GM12878 (cell line): ENCODE data around the gene TMC4. TPM values are rescaled to one million over a fixed set of nuclear protein-coding genes. Genes with fewer than 3 reads are reported as not detected.
A peak's percentile ranks its signal among the peaks of the same experiment; 100 is the strongest.

Source experiments
- BCL3 ChIP-seq: IDR thresholded peaks from 2 replicates; pipeline ENCODE4 v1.6.1; 2011; ENCODE audit warnings: borderline replicate concordance, low read depth, mild to moderate bottlenecking, moderate library complexity, low read length; ENCODE audit not compliant: insufficient read depth, poor library complexity, severe bottlenecking
- CHD2 ChIP-seq: IDR thresholded peaks from 2 replicates; pipeline ENCODE4 v1.6.1; 2011; ENCODE audit warnings: low read depth, low read length, improper control_type of control experiment, borderline replicate concordance
- CUX1 ChIP-seq: IDR thresholded peaks from 2 replicates; pipeline ENCODE4 v1.6.1; 2012; ENCODE audit warnings: improper control_type of control experiment, low read depth, low read length; ENCODE audit not compliant: insufficient replicate concordance
- FOXM1 ChIP-seq: IDR thresholded peaks from 2 replicates; pipeline ENCODE4 v1.6.1; 2012; ENCODE audit warnings: low read depth, mild to moderate bottlenecking, inconsistent platforms, low read length, moderate library complexity
- IKZF1 ChIP-seq: fragments of 450-650 bp; conservative IDR thresholded peaks from 2 replicates; pipeline ENCODE4 v1.6.1; 2017; ENCODE audit warnings: antibody characterized with exemption, mild to moderate bottlenecking
- NR2C2 ChIP-seq: IDR thresholded peaks from 2 replicates; pipeline ENCODE4 v1.6.1; 2011; ENCODE audit warnings: borderline replicate concordance, low read depth; ENCODE audit not compliant: control insufficient read depth, insufficient read length
- ZNF622 ChIP-seq: fragments of 450-650 bp; IDR thresholded peaks from 2 replicates; pipeline ENCODE4 v1.6.1; 2017; ENCODE audit warnings: mild to moderate bottlenecking, inconsistent platforms
- polyA plus RNA-seq, 11 experiments: library from polyadenylated mRNA; depleted of rRNA in 4 of 11; unstranded in 6 of 11; stranded (reverse) in 5 of 11; fragments of >200 nt; fragmentation: Nextera tagmentation in 4 of 11; fragmentation: Illumina TruSeq in 1 of 11; extraction: Ambion mirVana in 4 of 11; extraction: Trizol in 1 of 11; gene quantifications; 1 replicate in 1 of 11; 2 replicates in 10 of 11; pipeline versions ENCODE4 v1.2.1 to v1.2.3, GENCODE V29; 2011 to 2016; ENCODE audit warnings: inconsistent platforms in 2 of 11, missing spikeins in 2 of 11, low read depth in 1 of 11
- total RNA-seq, 4 experiments: library from RNA; depleted of rRNA in 3 of 4; stranded (reverse); fragments of >200 nt in 3 of 4; fragmentation: Illumina TruSeq in 1 of 4; extraction: Trizol in 1 of 4; gene quantifications; 2 replicates each; pipeline versions ENCODE4 v1.2.1 to v1.2.3, GENCODE V29; 2013 to 2021
- TF ChIP-seq, protein P1 (sequence below): fragments of 450-650 bp; formaldehyde crosslinking; IDR thresholded peaks from 2 replicates; pipeline ENCODE4 v1.4.0; 2022; ENCODE audit warnings: mild to moderate bottlenecking, moderate library complexity
- TF ChIP-seq, protein P2 (sequence below): fragments of 450-650 bp; IDR thresholded peaks from 2 replicates; pipeline ENCODE4 v1.6.1; 2017; ENCODE audit warnings: mild to moderate bottlenecking
- TF ChIP-seq, protein P3 (sequence below): fragments of 450-650 bp; IDR thresholded peaks from 2 replicates; pipeline ENCODE4 v1.6.1; 2017; ENCODE audit warnings: mild to moderate bottlenecking, moderate library complexity

The TMC4 gene
- total and polyA plus RNA-seq, 10 of the 15 experiments (the other 5 are each of a cell fraction or from before 2014, with no cell fraction given) = 0.33 to 0.83 (median 0.74) TPM; not detected in 7

- no peak for TF ChIP-seq CUX1
- TF ChIP-seq, protein P1, sequence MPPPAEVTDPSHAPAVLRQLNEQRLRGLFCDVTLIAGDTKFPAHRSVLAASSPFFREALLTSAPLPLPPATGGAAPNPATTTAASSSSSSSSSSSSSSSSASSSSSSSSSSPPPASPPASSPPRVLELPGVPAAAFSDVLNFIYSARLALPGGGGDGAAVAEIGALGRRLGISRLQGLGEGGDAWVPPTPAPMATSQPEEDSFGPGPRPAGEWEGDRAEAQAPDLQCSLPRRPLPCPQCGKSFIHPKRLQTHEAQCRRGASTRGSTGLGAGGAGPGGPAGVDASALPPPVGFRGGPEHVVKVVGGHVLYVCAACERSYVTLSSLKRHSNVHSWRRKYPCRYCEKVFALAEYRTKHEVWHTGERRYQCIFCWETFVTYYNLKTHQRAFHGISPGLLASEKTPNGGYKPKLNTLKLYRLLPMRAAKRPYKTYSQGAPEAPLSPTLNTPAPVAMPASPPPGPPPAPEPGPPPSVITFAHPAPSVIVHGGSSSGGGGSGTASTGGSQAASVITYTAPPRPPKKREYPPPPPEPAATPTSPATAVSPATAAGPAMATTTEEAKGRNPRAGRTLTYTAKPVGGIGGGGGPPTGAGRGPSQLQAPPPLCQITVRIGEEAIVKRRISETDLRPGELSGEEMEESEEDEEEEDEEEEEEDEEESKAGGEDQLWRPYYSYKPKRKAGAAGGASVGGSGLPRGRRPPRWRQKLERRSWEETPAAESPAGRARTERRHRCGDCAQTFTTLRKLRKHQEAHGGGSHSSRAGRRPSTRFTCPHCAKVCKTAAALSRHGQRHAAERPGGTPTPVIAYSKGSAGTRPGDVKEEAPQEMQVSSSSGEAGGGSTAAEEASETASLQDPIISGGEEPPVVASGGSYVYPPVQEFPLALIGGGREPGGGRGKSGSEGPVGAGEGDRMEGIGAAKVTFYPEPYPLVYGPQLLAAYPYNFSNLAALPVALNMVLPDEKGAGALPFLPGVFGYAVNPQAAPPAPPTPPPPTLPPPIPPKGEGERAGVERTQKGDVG (CRISPR knock-in tag) = no peak
- TF ChIP-seq IKZF1 = peak; percentile 100
- TF ChIP-seq BCL3 = no peak
- peak; percentile 95 for TF ChIP-seq CHD2
- TF ChIP-seq ZNF622 = no peak
- no peak for TF ChIP-seq NR2C2
- TF ChIP-seq FOXM1 = no peak
- TF ChIP-seq, protein P2, sequence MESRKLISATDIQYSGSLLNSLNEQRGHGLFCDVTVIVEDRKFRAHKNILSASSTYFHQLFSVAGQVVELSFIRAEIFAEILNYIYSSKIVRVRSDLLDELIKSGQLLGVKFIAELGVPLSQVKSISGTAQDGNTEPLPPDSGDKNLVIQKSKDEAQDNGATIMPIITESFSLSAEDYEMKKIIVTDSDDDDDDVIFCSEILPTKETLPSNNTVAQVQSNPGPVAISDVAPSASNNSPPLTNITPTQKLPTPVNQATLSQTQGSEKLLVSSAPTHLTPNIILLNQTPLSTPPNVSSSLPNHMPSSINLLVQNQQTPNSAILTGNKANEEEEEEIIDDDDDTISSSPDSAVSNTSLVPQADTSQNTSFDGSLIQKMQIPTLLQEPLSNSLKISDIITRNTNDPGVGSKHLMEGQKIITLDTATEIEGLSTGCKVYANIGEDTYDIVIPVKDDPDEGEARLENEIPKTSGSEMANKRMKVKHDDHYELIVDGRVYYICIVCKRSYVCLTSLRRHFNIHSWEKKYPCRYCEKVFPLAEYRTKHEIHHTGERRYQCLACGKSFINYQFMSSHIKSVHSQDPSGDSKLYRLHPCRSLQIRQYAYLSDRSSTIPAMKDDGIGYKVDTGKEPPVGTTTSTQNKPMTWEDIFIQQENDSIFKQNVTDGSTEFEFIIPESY = no peak
- TF ChIP-seq, protein P3, sequence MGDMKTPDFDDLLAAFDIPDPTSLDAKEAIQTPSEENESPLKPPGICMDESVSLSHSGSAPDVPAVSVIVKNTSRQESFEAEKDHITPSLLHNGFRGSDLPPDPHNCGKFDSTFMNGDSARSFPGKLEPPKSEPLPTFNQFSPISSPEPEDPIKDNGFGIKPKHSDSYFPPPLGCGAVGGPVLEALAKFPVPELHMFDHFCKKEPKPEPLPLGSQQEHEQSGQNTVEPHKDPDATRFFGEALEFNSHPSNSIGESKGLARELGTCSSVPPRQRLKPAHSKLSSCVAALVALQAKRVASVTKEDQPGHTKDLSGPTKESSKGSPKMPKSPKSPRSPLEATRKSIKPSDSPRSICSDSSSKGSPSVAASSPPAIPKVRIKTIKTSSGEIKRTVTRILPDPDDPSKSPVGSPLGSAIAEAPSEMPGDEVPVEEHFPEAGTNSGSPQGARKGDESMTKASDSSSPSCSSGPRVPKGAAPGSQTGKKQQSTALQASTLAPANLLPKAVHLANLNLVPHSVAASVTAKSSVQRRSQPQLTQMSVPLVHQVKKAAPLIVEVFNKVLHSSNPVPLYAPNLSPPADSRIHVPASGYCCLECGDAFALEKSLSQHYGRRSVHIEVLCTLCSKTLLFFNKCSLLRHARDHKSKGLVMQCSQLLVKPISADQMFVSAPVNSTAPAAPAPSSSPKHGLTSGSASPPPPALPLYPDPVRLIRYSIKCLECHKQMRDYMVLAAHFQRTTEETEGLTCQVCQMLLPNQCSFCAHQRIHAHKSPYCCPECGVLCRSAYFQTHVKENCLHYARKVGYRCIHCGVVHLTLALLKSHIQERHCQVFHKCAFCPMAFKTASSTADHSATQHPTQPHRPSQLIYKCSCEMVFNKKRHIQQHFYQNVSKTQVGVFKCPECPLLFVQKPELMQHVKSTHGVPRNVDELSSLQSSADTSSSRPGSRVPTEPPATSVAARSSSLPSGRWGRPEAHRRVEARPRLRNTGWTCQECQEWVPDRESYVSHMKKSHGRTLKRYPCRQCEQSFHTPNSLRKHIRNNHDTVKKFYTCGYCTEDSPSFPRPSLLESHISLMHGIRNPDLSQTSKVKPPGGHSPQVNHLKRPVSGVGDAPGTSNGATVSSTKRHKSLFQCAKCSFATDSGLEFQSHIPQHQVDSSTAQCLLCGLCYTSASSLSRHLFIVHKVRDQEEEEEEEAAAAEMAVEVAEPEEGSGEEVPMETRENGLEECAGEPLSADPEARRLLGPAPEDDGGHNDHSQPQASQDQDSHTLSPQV = no peak
Measured at GRCh38 chr19:54115109-54116063, 57.6 kb downstream of the TMC4 start, which contains the start of the genes PRPF31 and TFPT (continued).
